Fibroblast of villous mesenchyme (primary cell): ENCODE data around the gene EVL. TPM values are rescaled to one million over a fixed set of nuclear protein-coding genes. Genes with fewer than 3 reads are reported as not detected.
"Not testable (repeated sequence)": the region's sequence is repeated elsewhere in the genome, so short reads cannot be mapped to it uniquely, and the experiment has no call there.

Experiments
- DNase-seq: peaks from one replicate; pipeline ENCODE4 v3.0.0-alpha.2; 2010; ENCODE audit warnings: low read depth
- H3K4me3 ChIP-seq: 2 replicates; pipeline ENCODE4 v1.5.1; 2011; ENCODE audit warnings: low read depth, mild to moderate bottlenecking, low read length
- total RNA-seq: library from RNA; depleted of rRNA; stranded (reverse); fragments of >200 nt; gene quantifications from 2 replicates; pipeline ENCODE4 v1.2.3, GENCODE V29; 2012
- TF ChIP-seq, protein P1 (sequence below): IDR thresholded peaks from 2 replicates; pipeline ENCODE4 v1.5.1; 2012; ENCODE audit warnings: low read depth, mild to moderate bottlenecking, low read length; ENCODE audit not compliant: insufficient read depth

Gene EVL
- total RNA-seq, 1 donor, result 5.2 TPM

DNA sequence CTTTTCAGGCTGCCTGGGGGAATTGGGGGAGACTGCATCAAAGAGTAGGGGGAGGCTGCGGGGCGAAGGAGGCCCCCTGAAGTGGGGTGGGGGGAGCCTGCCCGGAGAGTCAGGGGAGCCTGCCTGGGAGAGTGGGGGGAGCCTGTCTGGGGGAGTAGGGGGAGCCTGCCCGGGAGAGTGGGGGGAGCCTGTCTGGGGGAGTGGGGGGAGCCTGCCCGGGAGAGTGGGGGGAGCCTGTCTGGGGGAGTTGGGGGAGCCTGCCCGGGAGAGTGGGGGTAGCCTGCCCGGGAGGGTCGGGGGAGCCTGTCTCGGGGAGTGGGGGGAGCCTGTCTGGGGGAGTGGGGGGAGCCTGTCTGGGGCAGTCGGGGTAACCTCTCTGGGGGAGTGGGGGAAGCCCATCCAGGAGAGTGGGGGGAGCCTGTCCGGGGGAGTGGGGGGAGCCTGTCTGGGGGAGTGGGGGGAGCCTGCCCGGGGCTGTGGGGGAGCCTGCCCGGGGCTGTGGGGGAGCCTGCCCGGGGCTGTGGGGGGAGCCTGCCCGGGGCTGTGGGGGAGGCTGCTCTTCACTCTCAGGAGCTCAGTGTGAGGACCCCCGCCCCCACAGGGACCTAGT, 100.7 kb downstream of the EVL start:
- H3K4me3 ChIP-seq, result no peak overlapping the region
- no peak for DNase-seq
- TF ChIP-seq, protein P1, sequence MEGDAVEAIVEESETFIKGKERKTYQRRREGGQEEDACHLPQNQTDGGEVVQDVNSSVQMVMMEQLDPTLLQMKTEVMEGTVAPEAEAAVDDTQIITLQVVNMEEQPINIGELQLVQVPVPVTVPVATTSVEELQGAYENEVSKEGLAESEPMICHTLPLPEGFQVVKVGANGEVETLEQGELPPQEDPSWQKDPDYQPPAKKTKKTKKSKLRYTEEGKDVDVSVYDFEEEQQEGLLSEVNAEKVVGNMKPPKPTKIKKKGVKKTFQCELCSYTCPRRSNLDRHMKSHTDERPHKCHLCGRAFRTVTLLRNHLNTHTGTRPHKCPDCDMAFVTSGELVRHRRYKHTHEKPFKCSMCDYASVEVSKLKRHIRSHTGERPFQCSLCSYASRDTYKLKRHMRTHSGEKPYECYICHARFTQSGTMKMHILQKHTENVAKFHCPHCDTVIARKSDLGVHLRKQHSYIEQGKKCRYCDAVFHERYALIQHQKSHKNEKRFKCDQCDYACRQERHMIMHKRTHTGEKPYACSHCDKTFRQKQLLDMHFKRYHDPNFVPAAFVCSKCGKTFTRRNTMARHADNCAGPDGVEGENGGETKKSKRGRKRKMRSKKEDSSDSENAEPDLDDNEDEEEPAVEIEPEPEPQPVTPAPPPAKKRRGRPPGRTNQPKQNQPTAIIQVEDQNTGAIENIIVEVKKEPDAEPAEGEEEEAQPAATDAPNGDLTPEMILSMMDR, result no peak

DNA sequence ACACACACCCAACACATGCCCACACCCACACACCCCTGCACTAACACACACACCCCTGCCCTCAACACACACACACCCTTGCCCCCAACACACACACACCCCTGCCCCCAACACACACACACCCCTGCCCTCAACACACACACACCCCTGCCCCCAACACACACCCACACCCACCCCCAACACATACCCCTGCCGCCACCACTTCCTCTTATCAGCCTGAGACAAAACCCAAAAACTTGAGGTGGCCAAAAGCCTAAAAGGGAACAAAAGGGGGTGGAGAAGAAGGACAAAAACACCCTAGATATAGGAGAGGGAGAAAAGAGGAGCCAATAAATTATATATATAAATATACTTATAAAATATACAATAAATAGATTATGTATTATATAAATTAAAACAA, 103.3 kb downstream of the EVL start:
- TF ChIP-seq, protein P1, result no peak
- no peak for DNase-seq
- no peak overlapping the region for H3K4me3 ChIP-seq

DNA sequence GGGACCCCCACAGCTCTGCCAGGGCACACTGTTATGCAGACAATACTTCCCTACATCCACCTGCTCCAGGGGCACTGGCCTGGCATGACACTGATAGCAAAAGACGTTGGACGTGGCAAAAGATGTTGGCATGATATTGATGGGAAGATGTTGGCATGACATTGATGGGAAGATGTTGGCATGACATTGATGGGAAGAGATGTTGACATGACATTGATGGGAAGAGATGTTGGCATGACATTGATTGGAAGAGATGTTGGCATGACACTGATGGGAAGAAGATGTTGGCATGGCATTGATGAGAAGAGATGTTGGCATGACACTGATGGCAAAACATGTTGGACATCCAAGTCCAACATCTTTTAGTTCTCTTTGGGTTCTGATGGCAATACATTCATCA, 105.7 kb downstream of the EVL start:
- H3K4me3 ChIP-seq, result no peak overlapping the region
- TF ChIP-seq, protein P1, result no peak
- no peak for DNase-seq

DNA sequence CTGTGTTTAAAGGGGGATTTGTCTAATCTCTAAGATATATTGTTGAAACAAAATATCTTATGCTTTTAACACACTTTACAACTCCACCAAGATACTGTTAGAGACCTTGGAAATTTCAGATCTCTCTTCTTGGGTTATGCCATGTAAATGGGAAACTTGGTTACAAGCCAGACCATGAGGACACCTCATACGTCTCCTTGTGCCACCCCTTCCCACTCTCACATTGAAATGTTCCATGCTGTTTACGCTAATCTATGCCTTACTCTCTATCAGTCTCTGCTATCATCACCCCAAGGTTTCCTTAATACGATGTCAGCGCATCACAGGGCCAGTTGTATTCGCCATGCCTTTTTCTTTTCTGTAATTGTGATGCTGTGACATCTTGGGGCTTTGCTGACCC, 107.6 kb downstream of the EVL start:
- H3K4me3 ChIP-seq, result no peak overlapping the region
- DNase-seq, result no peak
- TF ChIP-seq, protein P1, result no peak

DNA sequence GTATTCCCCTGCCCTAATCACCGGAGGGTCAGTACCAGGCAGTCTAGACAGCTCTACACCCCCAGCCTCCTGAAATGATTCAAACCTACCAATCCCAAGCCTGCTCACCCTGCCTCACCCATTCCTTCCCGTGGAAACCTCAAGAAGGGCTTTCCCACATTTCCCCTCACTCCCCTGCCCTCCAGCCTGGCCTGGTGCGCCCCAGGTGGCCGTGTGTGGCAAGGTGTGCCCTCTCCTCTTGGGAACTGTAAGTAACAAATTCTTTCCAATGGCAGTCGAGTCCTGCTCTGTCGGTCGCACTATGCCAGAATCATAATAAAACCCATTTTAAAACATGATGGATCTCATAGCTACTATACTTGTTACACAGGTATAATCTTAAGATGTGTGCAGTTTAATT, 108.1 kb downstream of the EVL start:
- TF ChIP-seq, protein P1, result no peak
- no peak overlapping the region for H3K4me3 ChIP-seq
- DNase-seq, result no peak

DNA sequence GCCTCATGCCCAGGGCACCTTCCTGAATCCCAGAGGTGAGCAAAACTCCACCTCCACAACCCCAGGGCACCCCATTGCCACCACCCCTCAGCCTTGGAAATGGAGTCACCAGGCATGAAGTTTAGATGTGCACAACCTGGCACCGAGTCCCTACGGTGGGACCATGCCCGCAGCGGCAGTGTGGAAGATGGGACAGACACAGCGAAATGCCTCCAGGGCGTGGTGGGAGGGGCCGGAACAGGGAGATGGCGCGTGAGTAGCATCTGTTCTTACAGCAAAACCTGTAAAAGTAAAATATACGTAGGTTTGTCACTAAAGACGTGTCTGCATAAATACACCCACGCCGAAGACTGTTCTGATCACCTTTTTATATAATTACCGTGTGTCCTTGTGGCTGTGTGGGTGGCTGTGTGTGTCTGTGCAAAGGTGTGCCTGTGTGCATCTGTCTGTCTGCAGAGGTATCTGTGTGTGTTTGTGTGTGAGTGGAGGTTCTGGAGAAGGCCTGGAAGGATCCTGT, 111.6 kb downstream of the EVL start:
- no peak overlapping the region for H3K4me3 ChIP-seq
- TF ChIP-seq, protein P1, result no peak
- no peak for DNase-seq

DNA sequence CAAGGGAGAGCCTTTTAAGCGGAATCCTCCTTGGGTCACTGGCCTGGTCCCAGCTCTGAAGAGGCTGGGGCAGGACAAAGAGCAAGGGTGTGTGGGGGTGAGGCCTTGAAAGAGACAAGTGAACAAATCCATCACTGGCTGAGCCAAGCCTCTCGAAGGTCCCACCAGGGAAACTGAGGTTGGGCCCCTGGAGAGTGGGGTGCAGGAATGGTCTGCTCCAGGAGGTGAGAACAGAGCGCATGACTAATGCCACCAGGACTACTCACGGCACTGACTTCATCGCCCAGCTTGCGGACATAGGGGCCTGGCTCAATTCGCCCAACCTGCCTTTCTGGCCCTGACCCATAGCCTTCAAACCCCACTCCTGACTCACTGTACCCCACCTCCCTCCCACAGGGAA, 113.5 kb downstream of the EVL start:
- H3K4me3 ChIP-seq, result no peak overlapping the region
- TF ChIP-seq, protein P1, result no peak
- no peak for DNase-seq

DNA sequence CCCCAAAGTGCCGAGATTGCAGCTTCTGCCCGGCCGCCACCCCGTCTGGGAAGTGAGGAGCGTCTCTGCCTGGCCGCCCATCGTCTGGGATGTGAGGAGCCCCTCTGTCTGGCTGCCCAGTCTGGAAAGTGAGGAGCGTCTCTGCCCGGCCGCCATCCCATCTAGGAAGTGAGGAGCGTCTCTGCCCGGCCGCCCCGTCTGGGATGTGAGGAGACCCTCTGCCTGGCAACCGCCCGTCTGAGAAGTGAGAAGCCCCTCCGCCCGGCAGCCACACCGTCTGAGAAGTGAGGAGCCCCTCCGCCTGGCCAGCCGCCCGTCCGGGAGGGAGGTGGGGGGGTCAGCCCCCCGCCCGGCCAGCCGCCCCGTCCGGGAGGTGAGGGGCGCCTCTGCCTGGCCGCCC, 115.4 kb downstream of the EVL start:
- DNase-seq, H3K4me3 ChIP-seq: not testable (repeated sequence)

DNA sequence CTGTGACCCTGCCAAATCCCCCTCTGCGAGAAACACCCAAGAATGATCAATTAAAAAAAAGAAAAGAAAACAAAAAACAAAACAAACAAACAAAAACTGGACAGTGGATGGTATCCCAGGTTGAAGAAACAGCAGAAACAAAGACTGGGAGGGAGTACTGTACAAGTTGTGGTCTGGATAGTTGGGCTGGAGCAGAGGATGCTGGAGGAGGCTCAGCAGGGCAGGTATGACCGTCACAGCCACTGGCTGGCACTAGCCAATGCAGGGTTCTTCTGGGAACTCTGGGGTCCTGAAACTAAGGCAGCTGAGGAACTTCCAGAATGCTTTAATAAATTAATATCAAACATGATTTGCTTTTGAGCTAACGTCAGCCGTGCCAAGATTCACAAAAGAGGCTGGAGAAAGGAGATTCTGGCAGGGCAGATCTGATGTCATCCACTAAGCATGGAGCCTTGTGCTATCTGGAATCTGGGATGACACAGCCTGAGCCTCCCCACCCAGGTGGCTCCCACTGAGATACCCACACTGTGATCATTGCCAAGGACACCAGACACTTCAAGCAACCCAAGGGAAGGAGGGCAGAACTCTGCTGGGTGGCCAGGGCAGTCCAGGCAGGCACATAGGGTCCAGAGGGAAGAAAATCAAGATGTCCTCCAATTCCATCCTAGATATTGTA, 116.8 kb downstream of the EVL start:
- H3K4me3 ChIP-seq, DNase-seq: not testable (repeated sequence)
